GM12878 (cell line): Measurements from ENCODE around the gene CDH4. TPM values are rescaled to one million over a fixed set of nuclear protein-coding genes. Genes with fewer than 3 reads are reported as not detected.

Experiments used
- ATAC-seq: fragments of 200-7000 bp; cut with Tn5 transposase; 3 replicates; pipeline ENCODE4 v1.9.1; 2020; ENCODE audit warnings: mild to moderate bottlenecking, moderate library complexity
- BruUV-seq: library from RNA; stranded (reverse); fragments of 400-500 nt; replicated peaks from 2 replicates; lab custom pipeline; 2021; lab: Mats Ljungman, UMichigan
- CTCF ChIA-PET: fragments of 300-600 bp; sonication (Branson Sonifier 250); formaldehyde crosslinking; extraction: SDS; loops from one replicate; lab custom pipeline; 2021; ENCODE audit warnings: inconsistent platforms; lab: Yijun Ruan, JAX
- POLR2A ChIA-PET: fragments of 350-600 bp; formaldehyde crosslinking; extraction: SDS; loops from one replicate; lab custom pipeline; 2021; ENCODE audit warnings: inconsistent platforms; lab: Charles Lee
- RAD21 ChIA-PET: fragments of 300-600 bp; sonication (Branson Sonifier 250); formaldehyde crosslinking; loops from one replicate; lab custom pipeline; 2023; ENCODE audit warnings: antibody characterized with exemption; ENCODE audit not compliant: unreplicated experiment; lab: Charles Lee
- SMC1A ChIA-PET: fragments of 300-600 bp; sonication (Branson Sonifier 250); formaldehyde crosslinking; loops from one replicate; lab custom pipeline; 2023; ENCODE audit not compliant: unreplicated experiment, uncharacterized antibody; lab: Charles Lee
- DNase-seq: peaks from one replicate; pipeline ENCODE4 v3.0.0-alpha.2; 2011; ENCODE audit warnings: low read depth, low spot score
- FAIRE-seq: peaks from 3 replicates; lab custom pipeline; 2011; peaks lifted over from hg19 to GRCh38; lab: Jason Lieb, UNC
- H2AFZ ChIP-seq: 2 replicates; pipeline ENCODE4 v1.6.0; 2011; ENCODE audit warnings: low read depth, low read length, control low read depth; ENCODE audit not compliant: control insufficient read depth
- H3K27ac ChIP-seq: 2 replicates; pipeline ENCODE4 v1.5.1; 2011; ENCODE audit warnings: control low read depth; ENCODE audit not compliant: control insufficient read depth, insufficient read depth
- H3K27me3 ChIP-seq, 2 experiments: replicated peaks in 1 of 2; 2 replicates each; pipeline versions ENCODE4 v1.6.0 to v1.6.1; 2011; ENCODE audit warnings: low read length in 1 of 2; ENCODE audit not compliant: control insufficient read depth in 2 of 2, insufficient read depth in 2 of 2
- H3K36me3 ChIP-seq, 2 experiments: 2 replicates each; pipeline ENCODE4 v1.5.1; 2011; ENCODE audit warnings: low read length in 1 of 2; ENCODE audit not compliant: control insufficient read depth in 2 of 2, insufficient read depth in 2 of 2
- H3K4me1 ChIP-seq: 2 replicates; pipeline ENCODE4 v1.6.1; 2011; ENCODE audit warnings: mild to moderate bottlenecking, low read length, moderate library complexity, mixed read lengths; ENCODE audit not compliant: control insufficient read depth, insufficient read depth
- H3K4me2 ChIP-seq: 2 replicates; pipeline ENCODE4 v1.6.0; 2011; ENCODE audit warnings: control low read depth; ENCODE audit not compliant: control insufficient read depth, insufficient read depth
- H3K4me3 ChIP-seq: fragments of 200-600 bp; sonication (generic); 2 replicates; pipeline ENCODE4 v1.5.1; 2016
- H3K79me2 ChIP-seq: 2 replicates; pipeline ENCODE4 v1.6.0; 2011; ENCODE audit warnings: low read length; ENCODE audit not compliant: control insufficient read depth, insufficient read depth
- H3K9ac ChIP-seq: 2 replicates; pipeline ENCODE4 v1.8.0; 2011; ENCODE audit warnings: low read length, control low read depth, mixed read lengths; ENCODE audit not compliant: control insufficient read depth, insufficient read depth
- H3K9me3 ChIP-seq: replicated peaks from 3 replicates; pipeline ENCODE4 v1.5.1; 2011; ENCODE audit warnings: mild to moderate bottlenecking, low read length; ENCODE audit not compliant: control insufficient read depth, insufficient read depth
- H4K20me1 ChIP-seq: 2 replicates; pipeline ENCODE4 v1.6.0; 2011; ENCODE audit not compliant: control insufficient read depth, insufficient read depth
- BMI1 ChIP-seq: fragments of 450-650 bp; IDR thresholded peaks from 2 replicates; pipeline ENCODE4 v1.6.1; 2016; ENCODE audit warnings: mild to moderate bottlenecking, moderate library complexity, borderline replicate concordance
- CREB1 ChIP-seq: IDR thresholded peaks from 2 replicates; pipeline ENCODE4 v1.6.1; 2012; ENCODE audit warnings: low read depth, mild to moderate bottlenecking, inconsistent platforms
- FOXK2 ChIP-seq: fragments of 450-650 bp; IDR thresholded peaks from 2 replicates; pipeline ENCODE4 v1.6.1; 2017; ENCODE audit warnings: mild to moderate bottlenecking, moderate library complexity
- HDAC2 ChIP-seq: fragments of 200-600 bp; sonication (generic); IDR thresholded peaks from 2 replicates; pipeline ENCODE4 v1.6.1; 2017
- MYB ChIP-seq: fragments of 150-350 bp; IDR thresholded peaks from 2 replicates; pipeline ENCODE4 v1.6.1; 2014; ENCODE audit warnings: mild to moderate bottlenecking, low read depth, low read length, borderline replicate concordance
- POLR2AphosphoS5 ChIP-seq: IDR thresholded peaks from 2 replicates; pipeline ENCODE4 v1.6.1; 2011; ENCODE audit warnings: mild to moderate bottlenecking, low read length, inconsistent platforms
- RBBP5 ChIP-seq: fragments of 200-600 bp; sonication (generic); conservative IDR thresholded peaks from 2 replicates; pipeline ENCODE4 v1.6.1; 2016
- SIX5 ChIP-seq: IDR thresholded peaks from 2 replicates; pipeline ENCODE4 v1.6.1; 2011; ENCODE audit warnings: mild to moderate bottlenecking, low read depth, low read length, moderate library complexity; ENCODE audit not compliant: severe bottlenecking
- SMAD1 ChIP-seq: fragments of 450-650 bp; IDR thresholded peaks from 2 replicates; pipeline ENCODE4 v1.6.1; 2018; ENCODE audit warnings: mild to moderate bottlenecking, low read depth; ENCODE audit not compliant: partially characterized antibody
- ZNF274 ChIP-seq: IDR thresholded peaks from one replicate; pipeline ENCODE4 v1.8.0; 2011; ENCODE audit not compliant: insufficient read length, insufficient read depth
- WGBS: methylation state at CpG from one replicate; pipeline ENCODE4 v1.1.6; 2016; ENCODE audit warnings: low lambda C conversion rate; ENCODE audit not compliant: insufficient replicate concordance, insufficient coverage; ENCODE audit errors: missing lambda C conversion rate; 5-methylcytosine and 5-hydroxymethylcytosine counted together
- in situ Hi-C: fragments of 300-500 bp; cut with MboI; formaldehyde crosslinking; loops from 9 replicates; pipeline ENCODE4 v1.14.3; 2018; ENCODE audit warnings: mixed read lengths
- intact Hi-C: fragments of 100-400 bp; cut with micrococcal nuclease; formaldehyde crosslinking; loops from one replicate; pipeline ENCODE4 v1.14.2; 2022; ENCODE audit not compliant: unreplicated experiment
- polyA plus RNA-seq, 11 experiments: library from polyadenylated mRNA; depleted of rRNA in 4 of 11; unstranded in 6 of 11; stranded (reverse) in 5 of 11; fragments of >200 nt; fragmentation: Nextera tagmentation in 4 of 11; fragmentation: Illumina TruSeq in 1 of 11; extraction: Ambion mirVana in 4 of 11; extraction: Trizol in 1 of 11; gene quantifications; 1 replicate in 1 of 11; 2 replicates in 10 of 11; pipeline versions ENCODE4 v1.2.1 to v1.2.3, GENCODE V29; 2011 to 2016; ENCODE audit warnings: inconsistent platforms in 2 of 11, missing spikeins in 2 of 11, low read depth in 1 of 11
- total RNA-seq, 4 experiments: library from RNA; depleted of rRNA in 3 of 4; stranded (reverse); fragments of >200 nt in 3 of 4; fragmentation: Illumina TruSeq in 1 of 4; extraction: Trizol in 1 of 4; gene quantifications; 2 replicates each; pipeline versions ENCODE4 v1.2.1 to v1.2.3, GENCODE V29; 2013 to 2021
- TF ChIP-seq, protein P1 (sequence below), 3 experiments: IDR thresholded peaks in 2 of 3; conservative IDR thresholded peaks in 1 of 3; 2 replicates each; pipeline ENCODE4 v1.5.1; 2011; ENCODE audit warnings: low read depth in 3 of 3, low read length in 3 of 3, mild to moderate bottlenecking in 3 of 3, control low read depth in 2 of 3, moderate library complexity in 2 of 3, inconsistent platforms in 1 of 3, mixed read lengths in 1 of 3; ENCODE audit not compliant: control insufficient read depth in 2 of 3, insufficient read depth in 1 of 3; ENCODE audit errors: extremely low read depth in 1 of 3

CDH4 gene
- total and polyA plus RNA-seq, 10 of the 15 experiments (the other 5 are each of a cell fraction or from before 2014, with no cell fraction given) = not detected

DNA sequence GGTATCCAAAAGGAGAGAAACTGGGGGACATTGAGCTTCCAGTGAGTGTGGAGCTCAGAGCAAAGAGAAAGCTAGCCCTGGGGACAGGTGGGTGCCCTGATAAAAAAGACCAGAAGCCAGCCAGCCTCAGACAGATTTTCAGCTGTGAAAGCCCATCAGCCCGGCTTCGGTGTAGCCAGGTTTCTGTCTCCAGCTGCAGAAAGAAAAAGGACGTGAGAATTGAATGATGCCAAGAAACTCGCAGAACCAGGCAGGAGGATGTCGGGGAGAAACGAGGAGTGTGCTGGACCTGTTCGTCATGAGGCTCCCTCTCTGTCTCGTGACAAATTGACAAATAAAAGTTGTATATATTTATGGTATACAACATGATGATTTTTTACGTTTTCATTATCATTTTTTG, 63.3 kb downstream of the CDH4 start:
- intact Hi-C loops = no loop called here
- POLR2A ChIA-PET = no interaction called here

More for the DNA sequence above, 63.3 kb downstream of the CDH4 start:
- no peak overlapping the region for H2AFZ ChIP-seq
- no peaks in the 10 kb centered on the region for H3K79me2 ChIP-seq
- 29% methylated on average over 9 of the region's 9 CpGs for WGBS
- no peaks in the 10 kb centered on the region for H4K20me1 ChIP-seq
- no peaks in the 10 kb centered on the region for H3K27me3 ChIP-seq
- FAIRE-seq (no peak), ATAC-seq (no peak), DNase-seq (no peak)
- H3K4me2 ChIP-seq = no peak overlapping the region
- H3K4me3 ChIP-seq = no peak overlapping the region
- no peaks in the 10 kb centered on the region for H3K4me1 ChIP-seq
- CTCF ChIA-PET = no interaction called here
- no peaks in the 10 kb centered on the region for H3K36me3 ChIP-seq
- no peaks in the 10 kb centered on the region; the same call in 2 of the 3 replicates for H3K9me3 ChIP-seq
- RAD21 ChIA-PET = no interaction called here
- no peak overlapping the region for H3K27ac ChIP-seq
- in situ Hi-C loops = loop anchor here (10.0 to 25.0 kb wide), 2 partner anchors 101 to 353 kb away; no protein-coding TSS in a partner anchor
- TF ChIP-seq FOXK2 (no peak), RBBP5 (no peak), HDAC2 (no peak), POLR2AphosphoS5 (no peak), ZNF274 (no peak), SIX5 (no peak), CREB1 (no peak), SMAD1 (no peak), MYB (no peak), BMI1 (no peak)
- TF ChIP-seq, protein P1, sequence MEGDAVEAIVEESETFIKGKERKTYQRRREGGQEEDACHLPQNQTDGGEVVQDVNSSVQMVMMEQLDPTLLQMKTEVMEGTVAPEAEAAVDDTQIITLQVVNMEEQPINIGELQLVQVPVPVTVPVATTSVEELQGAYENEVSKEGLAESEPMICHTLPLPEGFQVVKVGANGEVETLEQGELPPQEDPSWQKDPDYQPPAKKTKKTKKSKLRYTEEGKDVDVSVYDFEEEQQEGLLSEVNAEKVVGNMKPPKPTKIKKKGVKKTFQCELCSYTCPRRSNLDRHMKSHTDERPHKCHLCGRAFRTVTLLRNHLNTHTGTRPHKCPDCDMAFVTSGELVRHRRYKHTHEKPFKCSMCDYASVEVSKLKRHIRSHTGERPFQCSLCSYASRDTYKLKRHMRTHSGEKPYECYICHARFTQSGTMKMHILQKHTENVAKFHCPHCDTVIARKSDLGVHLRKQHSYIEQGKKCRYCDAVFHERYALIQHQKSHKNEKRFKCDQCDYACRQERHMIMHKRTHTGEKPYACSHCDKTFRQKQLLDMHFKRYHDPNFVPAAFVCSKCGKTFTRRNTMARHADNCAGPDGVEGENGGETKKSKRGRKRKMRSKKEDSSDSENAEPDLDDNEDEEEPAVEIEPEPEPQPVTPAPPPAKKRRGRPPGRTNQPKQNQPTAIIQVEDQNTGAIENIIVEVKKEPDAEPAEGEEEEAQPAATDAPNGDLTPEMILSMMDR (IDR thresholded peaks at IDR 0.05 in 2 of 3, conservative IDR thresholded peaks at IDR 0.05 in 1 of 3; ENCODE audit: control insufficient read depth in 2 of 3, extremely low read depth in 1 of 3, insufficient read depth in 1 of 3, low read depth in 3 of 3, low read length in 3 of 3) = no peak
- BruUV-seq = no TSS peak
- H3K9ac ChIP-seq = no peak overlapping the region
- SMC1A ChIA-PET = no interaction called here
